ENCODE data around the gene KTN1.
A peak's percentile ranks its signal among the peaks of the same experiment; 100 is the strongest.

The KTN1 gene

GRCh38 chr14:55579724-55580469, at the start of gene KTN1:
Gene KTN1 (plus strand): TSS chr14:55580207. CDS start chr14:55612049, 31,842 bp downstream.
- DNase-seq = peak; percentile 92

- DNase-seq = no peak
Measured at GRCh38 chr14:55530464-55530863, 49.5 kb upstream of the KTN1 start.

GRCh38 chr14:55532645-55533344, 47.2 kb upstream of the KTN1 start:
- no peak for DNase-seq

GRCh38 chr14:55533960-55534359, 46.0 kb upstream of the KTN1 start:
- DNase-seq = no peak

GRCh38 chr14:55535516-55536203, 44.3 kb upstream of the KTN1 start:
- DNase-seq = no peak

- no peak for DNase-seq
Measured at GRCh38 chr14:55536204-55536708, 43.8 kb upstream of the KTN1 start.

GRCh38 chr14:55537782-55538181, 42.2 kb upstream of the KTN1 start:
- no peak for DNase-seq

GRCh38 chr14:55539975-55540374, 40.0 kb upstream of the KTN1 start:
- no peak for DNase-seq

GRCh38 chr14:55540847-55541773, 38.9 kb upstream of the KTN1 start:
- no peak for DNase-seq

- no peak for DNase-seq
Measured at GRCh38 chr14:55545779-55546178, 34.2 kb upstream of the KTN1 start.

- no peak for DNase-seq
Measured at GRCh38 chr14:55546212-55546874, 33.7 kb upstream of the KTN1 start.

- DNase-seq = no peak
Measured at GRCh38 chr14:55547650-55548315, 32.2 kb upstream of the KTN1 start.

- DNase-seq = no peak
Measured at GRCh38 chr14:55553791-55554190, 26.2 kb upstream of the KTN1 start.

- DNase-seq = no peak
Measured at GRCh38 chr14:55556929-55557623, 22.9 kb upstream of the KTN1 start.

- DNase-seq = no peak
Measured at GRCh38 chr14:55562135-55562534, 17.9 kb upstream of the KTN1 start.

GRCh38 chr14:55568618-55569017, 11.4 kb upstream of the KTN1 start:
- DNase-seq = no peak

- no peak for DNase-seq
Measured at GRCh38 chr14:55571125-55571889, 8.7 kb upstream of the KTN1 start.

GRCh38 chr14:55572578-55572977, 7.4 kb upstream of the KTN1 start:
- no peak for DNase-seq

- DNase-seq = no peak
Measured at GRCh38 chr14:55574988-55575387, 5.0 kb upstream of the KTN1 start.

GRCh38 chr14:55577229-55577628, 2.8 kb upstream of the KTN1 start:
- DNase-seq = no peak

All from activated CD8-positive, alpha-beta memory T cell treated with anti-CD3 and anti-CD28 coated beads for 24 hours (primary cell).